HepG2 (cell line): ENCODE data around the gene HAS3. TPM values are rescaled to one million over a fixed set of nuclear protein-coding genes. Genes with fewer than 3 reads are reported as not detected.
A peak's percentile ranks its signal among the peaks of the same experiment; 100 is the strongest.

ENCODE experiments used
- DDIT3 ChIP-seq: sonication (generic); formaldehyde crosslinking; IDR thresholded peaks from 2 replicates; pipeline ENCODE4 v1.4.0; 2020; ENCODE audit warnings: mild to moderate bottlenecking, missing genetic modification reagents
- HNRNPL ChIP-seq: fragments of 200-400 bp; formaldehyde crosslinking; IDR thresholded peaks from 2 replicates; pipeline ENCODE4 v1.6.1; 2017; ENCODE audit warnings: mild to moderate bottlenecking, low read depth, low read length
- PREB ChIP-seq: sonication (generic); formaldehyde crosslinking; IDR thresholded peaks from 2 replicates; pipeline ENCODE4 v1.4.0; 2020; ENCODE audit warnings: missing genetic modification reagents
- TOPORS ChIP-seq: sonication (generic); formaldehyde crosslinking; IDR thresholded peaks from 2 replicates; pipeline ENCODE4 v1.8.0; 2023; ENCODE audit warnings: mild to moderate bottlenecking, missing genetic modification reagents
- ZBTB8A ChIP-seq: sonication (generic); formaldehyde crosslinking; IDR thresholded peaks from 2 replicates; pipeline ENCODE4 v1.4.0; 2020; ENCODE audit warnings: mild to moderate bottlenecking, low read depth, missing genetic modification reagents, borderline replicate concordance
- ZNF235 ChIP-seq: sonication (generic); formaldehyde crosslinking; IDR thresholded peaks from 2 replicates; pipeline ENCODE4 v1.8.1; 2023; ENCODE audit warnings: mild to moderate bottlenecking, missing genetic modification reagents, borderline replicate concordance
- ZNF292 ChIP-seq: sonication (generic); formaldehyde crosslinking; IDR thresholded peaks from 2 replicates; pipeline ENCODE4 v1.8.1; 2022; ENCODE audit warnings: mild to moderate bottlenecking, low read depth, missing genetic modification reagents, borderline replicate concordance
- ZNF331 ChIP-seq: sonication (generic); formaldehyde crosslinking; IDR thresholded peaks from 2 replicates; pipeline ENCODE4 v1.4.0; 2020; ENCODE audit warnings: missing genetic modification reagents
- ZNF598 ChIP-seq: sonication (generic); formaldehyde crosslinking; IDR thresholded peaks from 2 replicates; pipeline ENCODE4 v1.5.1; 2020; ENCODE audit warnings: mild to moderate bottlenecking, missing genetic modification reagents, borderline replicate concordance
- polyA plus RNA-seq, 8 experiments: library from polyadenylated mRNA; depleted of rRNA in 3 of 8; stranded (reverse) in 7 of 8; unstranded in 1 of 8; fragments of >200 nt; fragmentation: Illumina TruSeq in 4 of 8; extraction: Trizol in 4 of 8; gene quantifications; 2 replicates each; pipeline versions ENCODE4 v1.2.1 to v1.2.3, GENCODE V29; 2011 to 2016; ENCODE audit warnings: low read depth in 4 of 8, missing spikeins in 1 of 8, mixed read lengths in 1 of 8; ENCODE audit not compliant: insufficient read depth in 1 of 8
- total RNA-seq, 5 experiments: library from RNA; depleted of rRNA; stranded (reverse); fragments of >200 nt; fragmentation: Illumina TruSeq; extraction: Trizol; gene quantifications; 2 replicates each; pipeline ENCODE4 v1.2.3, GENCODE V29; 2016; ENCODE audit warnings: low read depth in 1 of 5
- TF ChIP-seq, protein P1 (sequence below): sonication (generic); formaldehyde crosslinking; IDR thresholded peaks from 2 replicates; pipeline ENCODE4 v1.4.0; 2020; ENCODE audit warnings: missing genetic modification reagents
- TF ChIP-seq, protein P2 (sequence below): sonication (generic); formaldehyde crosslinking; IDR thresholded peaks from 2 replicates; pipeline ENCODE4 v1.4.0; 2020; ENCODE audit warnings: mild to moderate bottlenecking, missing genetic modification reagents
- TF ChIP-seq, protein P3 (sequence below): sonication (generic); formaldehyde crosslinking; IDR thresholded peaks from 2 replicates; pipeline ENCODE4 v1.5.0; 2020; ENCODE audit warnings: mild to moderate bottlenecking, missing genetic modification reagents, moderate library complexity
- TF ChIP-seq, protein P4 (sequence below): sonication (generic); formaldehyde crosslinking; IDR thresholded peaks from 2 replicates; pipeline ENCODE4 v1.8.1; 2023; ENCODE audit warnings: mild to moderate bottlenecking, moderate library complexity, missing genetic modification reagents

HAS3 gene
- total and polyA plus RNA-seq, 2 of the 13 experiments (the other 11 are each of a cell fraction or from before 2014, with no cell fraction given), result 0.04 to 0.30 TPM

DNA sequence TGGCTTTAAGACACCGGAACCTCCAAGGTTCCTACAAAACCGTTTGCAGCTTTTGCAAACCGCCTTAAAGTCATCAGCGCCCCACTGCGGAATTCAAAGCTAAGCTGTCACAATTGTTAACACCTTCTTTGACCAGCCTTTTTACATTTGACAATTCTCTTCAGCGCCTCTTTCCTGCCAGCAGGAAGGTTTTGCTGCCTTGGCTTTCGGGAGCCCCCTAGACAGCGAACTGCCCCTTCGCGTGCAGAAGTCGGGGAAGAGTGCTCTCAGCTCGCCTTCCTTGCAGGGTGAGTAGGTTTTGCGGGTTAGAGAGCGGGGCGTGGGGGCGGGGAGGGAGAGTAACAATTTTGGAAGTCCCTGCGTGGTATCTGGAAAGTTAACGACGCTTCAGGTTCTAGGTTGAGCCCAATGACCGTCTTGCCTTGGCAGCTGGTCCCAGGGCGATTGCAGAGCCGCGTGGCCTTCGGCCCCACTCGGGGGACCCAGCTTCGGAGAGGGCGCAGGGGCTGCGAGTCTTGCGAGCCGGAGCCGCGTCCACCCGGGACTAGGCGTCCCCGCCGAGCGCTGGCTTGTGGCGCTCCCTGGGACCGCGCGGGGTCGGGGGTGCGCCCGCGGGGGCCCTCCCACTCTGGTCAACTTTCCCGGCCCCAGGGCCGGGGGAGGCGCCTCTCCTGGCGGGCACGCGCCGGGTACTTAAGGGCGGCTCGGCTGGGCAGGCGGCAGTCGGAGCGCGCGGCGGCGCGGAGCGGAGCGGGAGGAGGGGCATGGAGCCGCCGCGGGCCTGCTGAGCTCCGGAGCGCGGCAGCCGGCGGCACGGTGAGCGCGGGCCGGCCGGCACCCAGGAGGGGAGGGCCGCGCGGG, at the start of gene HAS3 (continued):
- TF ChIP-seq TOPORS (CRISPR knock-in tag) (no peak), ZNF292 (no peak), ZBTB8A (CRISPR knock-in tag) (no peak), ZNF598 (CRISPR knock-in tag) (no peak), ZNF235 (CRISPR knock-in tag) (no peak), DDIT3 (no peak), PREB (CRISPR knock-in tag) (no peak), HNRNPL (0 out of 2 replicates have a peak, but pooled peaks have one; percentile 44), ZNF331 (CRISPR knock-in tag) (no peak)
- TF ChIP-seq, protein P1, sequence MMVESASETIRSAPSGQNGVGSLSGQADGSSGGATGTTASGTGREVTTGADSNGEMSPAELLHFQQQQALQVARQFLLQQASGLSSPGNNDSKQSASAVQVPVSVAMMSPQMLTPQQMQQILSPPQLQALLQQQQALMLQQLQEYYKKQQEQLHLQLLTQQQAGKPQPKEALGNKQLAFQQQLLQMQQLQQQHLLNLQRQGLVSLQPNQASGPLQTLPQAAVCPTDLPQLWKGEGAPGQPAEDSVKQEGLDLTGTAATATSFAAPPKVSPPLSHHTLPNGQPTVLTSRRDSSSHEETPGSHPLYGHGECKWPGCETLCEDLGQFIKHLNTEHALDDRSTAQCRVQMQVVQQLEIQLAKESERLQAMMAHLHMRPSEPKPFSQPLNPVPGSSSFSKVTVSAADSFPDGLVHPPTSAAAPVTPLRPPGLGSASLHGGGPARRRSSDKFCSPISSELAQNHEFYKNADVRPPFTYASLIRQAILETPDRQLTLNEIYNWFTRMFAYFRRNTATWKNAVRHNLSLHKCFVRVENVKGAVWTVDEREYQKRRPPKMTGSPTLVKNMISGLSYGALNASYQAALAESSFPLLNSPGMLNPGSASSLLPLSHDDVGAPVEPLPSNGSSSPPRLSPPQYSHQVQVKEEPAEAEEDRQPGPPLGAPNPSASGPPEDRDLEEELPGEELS (CRISPR knock-in tag), result no peak
- TF ChIP-seq, protein P2, sequence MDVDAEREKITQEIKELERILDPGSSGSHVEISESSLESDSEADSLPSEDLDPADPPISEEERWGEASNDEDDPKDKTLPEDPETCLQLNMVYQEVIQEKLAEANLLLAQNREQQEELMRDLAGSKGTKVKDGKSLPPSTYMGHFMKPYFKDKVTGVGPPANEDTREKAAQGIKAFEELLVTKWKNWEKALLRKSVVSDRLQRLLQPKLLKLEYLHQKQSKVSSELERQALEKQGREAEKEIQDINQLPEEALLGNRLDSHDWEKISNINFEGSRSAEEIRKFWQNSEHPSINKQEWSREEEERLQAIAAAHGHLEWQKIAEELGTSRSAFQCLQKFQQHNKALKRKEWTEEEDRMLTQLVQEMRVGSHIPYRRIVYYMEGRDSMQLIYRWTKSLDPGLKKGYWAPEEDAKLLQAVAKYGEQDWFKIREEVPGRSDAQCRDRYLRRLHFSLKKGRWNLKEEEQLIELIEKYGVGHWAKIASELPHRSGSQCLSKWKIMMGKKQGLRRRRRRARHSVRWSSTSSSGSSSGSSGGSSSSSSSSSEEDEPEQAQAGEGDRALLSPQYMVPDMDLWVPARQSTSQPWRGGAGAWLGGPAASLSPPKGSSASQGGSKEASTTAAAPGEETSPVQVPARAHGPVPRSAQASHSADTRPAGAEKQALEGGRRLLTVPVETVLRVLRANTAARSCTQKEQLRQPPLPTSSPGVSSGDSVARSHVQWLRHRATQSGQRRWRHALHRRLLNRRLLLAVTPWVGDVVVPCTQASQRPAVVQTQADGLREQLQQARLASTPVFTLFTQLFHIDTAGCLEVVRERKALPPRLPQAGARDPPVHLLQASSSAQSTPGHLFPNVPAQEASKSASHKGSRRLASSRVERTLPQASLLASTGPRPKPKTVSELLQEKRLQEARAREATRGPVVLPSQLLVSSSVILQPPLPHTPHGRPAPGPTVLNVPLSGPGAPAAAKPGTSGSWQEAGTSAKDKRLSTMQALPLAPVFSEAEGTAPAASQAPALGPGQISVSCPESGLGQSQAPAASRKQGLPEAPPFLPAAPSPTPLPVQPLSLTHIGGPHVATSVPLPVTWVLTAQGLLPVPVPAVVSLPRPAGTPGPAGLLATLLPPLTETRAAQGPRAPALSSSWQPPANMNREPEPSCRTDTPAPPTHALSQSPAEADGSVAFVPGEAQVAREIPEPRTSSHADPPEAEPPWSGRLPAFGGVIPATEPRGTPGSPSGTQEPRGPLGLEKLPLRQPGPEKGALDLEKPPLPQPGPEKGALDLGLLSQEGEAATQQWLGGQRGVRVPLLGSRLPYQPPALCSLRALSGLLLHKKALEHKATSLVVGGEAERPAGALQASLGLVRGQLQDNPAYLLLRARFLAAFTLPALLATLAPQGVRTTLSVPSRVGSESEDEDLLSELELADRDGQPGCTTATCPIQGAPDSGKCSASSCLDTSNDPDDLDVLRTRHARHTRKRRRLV, result no peak
- TF ChIP-seq, protein P3, sequence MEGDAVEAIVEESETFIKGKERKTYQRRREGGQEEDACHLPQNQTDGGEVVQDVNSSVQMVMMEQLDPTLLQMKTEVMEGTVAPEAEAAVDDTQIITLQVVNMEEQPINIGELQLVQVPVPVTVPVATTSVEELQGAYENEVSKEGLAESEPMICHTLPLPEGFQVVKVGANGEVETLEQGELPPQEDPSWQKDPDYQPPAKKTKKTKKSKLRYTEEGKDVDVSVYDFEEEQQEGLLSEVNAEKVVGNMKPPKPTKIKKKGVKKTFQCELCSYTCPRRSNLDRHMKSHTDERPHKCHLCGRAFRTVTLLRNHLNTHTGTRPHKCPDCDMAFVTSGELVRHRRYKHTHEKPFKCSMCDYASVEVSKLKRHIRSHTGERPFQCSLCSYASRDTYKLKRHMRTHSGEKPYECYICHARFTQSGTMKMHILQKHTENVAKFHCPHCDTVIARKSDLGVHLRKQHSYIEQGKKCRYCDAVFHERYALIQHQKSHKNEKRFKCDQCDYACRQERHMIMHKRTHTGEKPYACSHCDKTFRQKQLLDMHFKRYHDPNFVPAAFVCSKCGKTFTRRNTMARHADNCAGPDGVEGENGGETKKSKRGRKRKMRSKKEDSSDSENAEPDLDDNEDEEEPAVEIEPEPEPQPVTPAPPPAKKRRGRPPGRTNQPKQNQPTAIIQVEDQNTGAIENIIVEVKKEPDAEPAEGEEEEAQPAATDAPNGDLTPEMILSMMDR (CRISPR knock-in tag), result peak; percentile 69
- TF ChIP-seq, protein P4, sequence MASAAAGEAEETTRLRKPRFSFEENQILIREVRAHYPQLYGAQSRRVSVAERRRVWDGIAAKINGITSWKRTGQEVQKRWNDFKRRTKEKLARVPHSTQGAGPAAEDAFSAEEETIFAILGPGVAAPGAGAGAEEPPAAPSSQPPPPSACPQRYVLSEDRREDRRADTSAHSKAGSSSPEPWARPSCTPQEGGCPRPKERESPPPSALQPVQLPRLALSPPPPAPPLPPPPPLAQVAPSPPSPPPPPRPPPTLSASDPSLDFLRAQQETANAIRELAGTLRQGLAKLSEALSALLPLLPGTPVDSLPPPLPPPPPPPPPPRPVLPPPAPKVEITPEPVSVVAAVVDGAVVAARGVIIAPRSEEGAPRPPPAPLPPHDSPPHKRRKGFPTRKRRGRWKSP (CRISPR knock-in tag), result peak; percentile 79
